A673 (cell line): Measurements from ENCODE around the gene WWC1.

ENCODE experiments used
- EZH2 ChIP-seq: fragments of 200-600 bp; sonication (generic); IDR thresholded peaks from 2 replicates; pipeline ENCODE4 v1.6.1; 2017; ENCODE audit warnings: borderline replicate concordance, low read depth, mild to moderate bottlenecking, mixed read lengths, antibody characterized with exemption, low read length; ENCODE audit not compliant: poor library complexity, severe bottlenecking
- TF ChIP-seq, protein P1 (sequence below): fragments of 300-800, 200-600 bp; sonication (generic); conservative IDR thresholded peaks from 2 replicates; pipeline ENCODE4 v1.5.1; 2017; ENCODE audit warnings: low read depth, mild to moderate bottlenecking, antibody characterized with exemption, low read length, moderate library complexity, mixed read lengths

DNA sequence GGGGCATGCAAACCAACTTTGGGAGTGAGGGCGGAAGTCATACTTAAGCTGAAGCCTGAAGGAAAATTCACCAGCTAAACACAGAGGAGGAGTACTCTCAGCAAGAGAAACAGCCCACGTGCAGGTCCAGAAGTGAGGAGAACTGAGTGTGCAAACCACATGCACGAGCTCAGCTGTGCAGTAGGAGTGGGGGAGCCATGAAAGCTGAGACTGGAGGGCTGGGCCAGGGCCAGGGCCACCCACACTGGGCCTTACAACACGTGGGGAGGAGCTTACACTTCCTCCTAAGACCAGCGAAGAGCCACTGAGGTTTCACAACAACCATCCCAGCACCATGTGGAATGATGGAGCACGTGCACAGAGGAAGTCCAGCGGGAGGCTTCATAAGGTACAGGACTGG, 9.3 kb upstream of the WWC1 start:
- TF ChIP-seq, protein P1, sequence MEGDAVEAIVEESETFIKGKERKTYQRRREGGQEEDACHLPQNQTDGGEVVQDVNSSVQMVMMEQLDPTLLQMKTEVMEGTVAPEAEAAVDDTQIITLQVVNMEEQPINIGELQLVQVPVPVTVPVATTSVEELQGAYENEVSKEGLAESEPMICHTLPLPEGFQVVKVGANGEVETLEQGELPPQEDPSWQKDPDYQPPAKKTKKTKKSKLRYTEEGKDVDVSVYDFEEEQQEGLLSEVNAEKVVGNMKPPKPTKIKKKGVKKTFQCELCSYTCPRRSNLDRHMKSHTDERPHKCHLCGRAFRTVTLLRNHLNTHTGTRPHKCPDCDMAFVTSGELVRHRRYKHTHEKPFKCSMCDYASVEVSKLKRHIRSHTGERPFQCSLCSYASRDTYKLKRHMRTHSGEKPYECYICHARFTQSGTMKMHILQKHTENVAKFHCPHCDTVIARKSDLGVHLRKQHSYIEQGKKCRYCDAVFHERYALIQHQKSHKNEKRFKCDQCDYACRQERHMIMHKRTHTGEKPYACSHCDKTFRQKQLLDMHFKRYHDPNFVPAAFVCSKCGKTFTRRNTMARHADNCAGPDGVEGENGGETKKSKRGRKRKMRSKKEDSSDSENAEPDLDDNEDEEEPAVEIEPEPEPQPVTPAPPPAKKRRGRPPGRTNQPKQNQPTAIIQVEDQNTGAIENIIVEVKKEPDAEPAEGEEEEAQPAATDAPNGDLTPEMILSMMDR: no peak
- no peak for TF ChIP-seq EZH2
